Adipose tissue (tissue), 3 donors: ENCODE data around the gene ACTN1. TPM values are rescaled to one million over a fixed set of nuclear protein-coding genes. Genes with fewer than 3 reads are reported as not detected.

Experiments
- H3K27ac ChIP-seq: one replicate; pipeline ENCODE4 v1.5.1; 2013; ENCODE audit warnings: low read depth, low read length
- WGBS, 3 donors: extraction: QIAGEN DNeasy Blood & Tissue Kit; methylation state at CpG; one replicate each; pipeline ENCODE4 v1.1.7; 2013; 5-methylcytosine and 5-hydroxymethylcytosine counted together
- polyA plus RNA-seq, 3 donors: library from polyadenylated mRNA; stranded (reverse); fragments of 200-250 nt; gene quantifications; one replicate each; pipeline ENCODE4 v1.2.3, GENCODE V29; 2013
- donor health status: healthy with polysubstance abuse.
- donor health status: Bipolar disorder and iron deficiency.
- donor health status: healthy.

Gene ACTN1
- polyA plus RNA-seq, 3 donors, result 36.7 to 179 (median 50.7) TPM

GRCh38 chr14:68840454-68840853, 138.6 kb downstream of the ACTN1 start:
- 93 to 96% (median 95%) methylated on average over 2 of the region's 2 CpGs for WGBS, 3 donors

GRCh38 chr14:68836082-68836481, 143.0 kb downstream of the ACTN1 start:
- WGBS, 3 donors, result 41 to 100% (median 97%) methylated on average over 1 of the region's 1 CpG
- H3K27ac ChIP-seq, result no peak overlapping the region

More at GRCh38 chr14:68840454-68840853, 138.6 kb downstream of the ACTN1 start:
- no peak overlapping the region for H3K27ac ChIP-seq

- 68 to 79% (median 77%) methylated on average over 6 of the region's 6 CpGs for WGBS, 3 donors
- no peak overlapping the region for H3K27ac ChIP-seq
Observed at GRCh38 chr14:68834816-68835215, 144.3 kb downstream of the ACTN1 start.

- H3K27ac ChIP-seq, result no peak overlapping the region
Observed at GRCh38 chr14:68828698-68829097, 150.4 kb downstream of the ACTN1 start.

GRCh38 chr14:68825729-68826128, 153.4 kb downstream of the ACTN1 start:
- no peak overlapping the region for H3K27ac ChIP-seq
- WGBS, 3 donors, result 63 to 93% (median 89%) methylated on average over 3 of the region's 3 CpGs

- 25 to 31% (median 30%) methylated on average over 11 of the region's 11 CpGs for WGBS, 3 donors
- H3K27ac ChIP-seq, result no peak overlapping the region
Observed at GRCh38 chr14:68824517-68825347, 154.4 kb downstream of the ACTN1 start.

GRCh38 chr14:68824207-68824516, 154.9 kb downstream of the ACTN1 start:
- 100% methylated on average over 1 of the region's 1 CpG for WGBS, 3 donors
- H3K27ac ChIP-seq, result no peak overlapping the region

Other genes starting within 250 kb of the ACTN1 start
- gene ZFP36L1, start 186.2 kb downstream of the ACTN1 start, polyA plus RNA-seq, result 100 to 1,000 TPM; 174 to 335 (median 258) TPM
- gene DCAF5, start 173.8 kb upstream of the ACTN1 start, polyA plus RNA-seq, result 10 to 100 TPM; 11.4 to 33.0 (median 23.5) TPM
- gene EXD2, start 212.2 kb upstream of the ACTN1 start, polyA plus RNA-seq, result 10 to 100 TPM in 2 of 3 donors, 1 to 10 TPM in 1; 5.8 to 18.5 (median 11.1) TPM